Subcutaneous adipose tissue (tissue), 4 donors: ENCODE data around the gene LYPLAL1. TPM values are rescaled to one million over a fixed set of nuclear protein-coding genes. Genes with fewer than 3 reads are reported as not detected.

Experiments used
- total RNA-seq, 4 donors: library from RNA; depleted of rRNA; stranded (reverse); fragments of >200 nt; gene quantifications; one replicate each; pipeline ENCODE4 v1.1.0, GENCODE V29; 2016
- TF ChIP-seq, protein P1 (sequence below): fragments of 450-650 bp; IDR thresholded peaks from one replicate; pipeline ENCODE4 v1.5.1; 2016; ENCODE audit warnings: low read depth, mild to moderate bottlenecking, control low read depth, antibody characterized with exemption, moderate library complexity

The LYPLAL1 gene
- total RNA-seq, 4 donors from 2014 or later = 26.3 to 37.7 (median 31.4) TPM

DNA sequence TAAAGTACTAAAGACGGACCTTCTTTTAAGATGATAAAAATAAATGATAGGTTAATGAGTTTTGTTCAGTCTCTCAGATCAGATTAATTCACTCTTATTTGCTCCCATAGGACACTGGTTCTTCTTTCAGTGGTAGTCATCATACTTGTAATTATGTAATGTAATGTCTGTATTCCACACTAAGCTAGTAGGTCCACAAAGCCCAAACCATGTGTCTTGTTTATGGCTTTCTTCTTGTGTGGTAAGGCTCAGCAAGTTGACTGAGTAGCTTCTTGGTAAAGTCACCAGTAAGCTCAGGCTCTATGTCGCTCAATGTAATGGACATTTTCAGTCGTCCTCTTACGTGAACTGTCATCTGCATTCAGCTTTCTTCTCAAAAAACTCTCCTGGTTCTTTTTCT is 2.5 kb downstream of the LYPLAL1 start:
- TF ChIP-seq, protein P1, sequence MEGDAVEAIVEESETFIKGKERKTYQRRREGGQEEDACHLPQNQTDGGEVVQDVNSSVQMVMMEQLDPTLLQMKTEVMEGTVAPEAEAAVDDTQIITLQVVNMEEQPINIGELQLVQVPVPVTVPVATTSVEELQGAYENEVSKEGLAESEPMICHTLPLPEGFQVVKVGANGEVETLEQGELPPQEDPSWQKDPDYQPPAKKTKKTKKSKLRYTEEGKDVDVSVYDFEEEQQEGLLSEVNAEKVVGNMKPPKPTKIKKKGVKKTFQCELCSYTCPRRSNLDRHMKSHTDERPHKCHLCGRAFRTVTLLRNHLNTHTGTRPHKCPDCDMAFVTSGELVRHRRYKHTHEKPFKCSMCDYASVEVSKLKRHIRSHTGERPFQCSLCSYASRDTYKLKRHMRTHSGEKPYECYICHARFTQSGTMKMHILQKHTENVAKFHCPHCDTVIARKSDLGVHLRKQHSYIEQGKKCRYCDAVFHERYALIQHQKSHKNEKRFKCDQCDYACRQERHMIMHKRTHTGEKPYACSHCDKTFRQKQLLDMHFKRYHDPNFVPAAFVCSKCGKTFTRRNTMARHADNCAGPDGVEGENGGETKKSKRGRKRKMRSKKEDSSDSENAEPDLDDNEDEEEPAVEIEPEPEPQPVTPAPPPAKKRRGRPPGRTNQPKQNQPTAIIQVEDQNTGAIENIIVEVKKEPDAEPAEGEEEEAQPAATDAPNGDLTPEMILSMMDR = no peak

DNA sequence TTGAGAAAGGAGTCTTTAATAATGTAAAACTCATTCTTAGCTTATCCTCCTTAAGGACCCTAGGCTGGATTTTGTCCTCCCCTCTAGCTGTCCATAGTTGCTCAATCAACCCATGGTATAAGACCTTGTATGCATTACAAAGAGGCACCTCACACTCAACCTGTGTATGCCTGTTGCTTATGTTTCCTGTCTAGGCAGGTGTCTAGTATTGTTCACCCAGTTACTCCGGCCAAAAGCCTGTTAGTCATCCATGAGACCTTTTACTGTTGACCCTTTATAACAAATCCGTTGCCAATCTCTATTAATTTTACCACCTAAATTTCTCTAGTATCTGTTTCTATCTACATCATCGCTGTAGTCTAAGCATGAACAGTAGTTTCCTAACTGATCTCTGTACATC is 3.7 kb downstream of the LYPLAL1 start:
- TF ChIP-seq, protein P1 = no peak

DNA sequence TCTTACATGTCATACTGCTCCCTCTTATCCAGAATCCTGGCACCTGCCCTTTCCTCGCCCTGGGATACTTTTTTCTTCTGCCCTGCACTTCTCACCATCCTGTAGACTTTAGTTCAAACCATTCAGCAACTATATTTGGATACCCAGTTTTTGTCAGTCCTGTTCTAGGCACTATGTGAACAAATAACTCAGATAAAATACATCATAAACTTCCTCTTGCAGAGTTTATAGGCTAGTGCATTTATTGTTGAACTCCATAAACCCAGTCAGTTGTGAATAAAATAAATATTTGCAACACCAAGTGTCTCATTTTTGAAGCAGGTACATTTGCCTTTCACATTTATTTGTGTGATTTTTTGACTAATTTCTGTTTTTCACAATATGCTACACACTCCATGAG is 4.3 kb downstream of the LYPLAL1 start:
- TF ChIP-seq, protein P1 = no peak

DNA sequence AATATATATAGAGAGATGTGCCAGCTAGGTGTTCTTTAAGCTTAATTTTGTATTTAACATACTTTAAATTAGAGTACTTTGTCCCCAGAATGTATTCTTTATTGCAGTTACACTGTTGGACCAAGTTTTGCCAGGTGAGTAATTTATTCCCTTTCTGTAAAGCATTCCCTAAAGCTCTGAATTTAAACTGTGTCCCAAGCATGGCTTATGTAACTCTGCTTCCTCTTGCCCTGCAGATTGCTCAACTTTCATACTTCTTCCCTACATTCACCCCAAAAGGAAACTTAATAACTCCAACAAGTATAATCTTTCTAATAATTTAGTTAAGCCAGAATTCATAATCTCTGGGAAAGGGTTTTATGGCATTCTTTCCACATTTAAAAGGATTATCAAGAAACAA is 5.6 kb downstream of the LYPLAL1 start:
- TF ChIP-seq, protein P1 = no peak

DNA sequence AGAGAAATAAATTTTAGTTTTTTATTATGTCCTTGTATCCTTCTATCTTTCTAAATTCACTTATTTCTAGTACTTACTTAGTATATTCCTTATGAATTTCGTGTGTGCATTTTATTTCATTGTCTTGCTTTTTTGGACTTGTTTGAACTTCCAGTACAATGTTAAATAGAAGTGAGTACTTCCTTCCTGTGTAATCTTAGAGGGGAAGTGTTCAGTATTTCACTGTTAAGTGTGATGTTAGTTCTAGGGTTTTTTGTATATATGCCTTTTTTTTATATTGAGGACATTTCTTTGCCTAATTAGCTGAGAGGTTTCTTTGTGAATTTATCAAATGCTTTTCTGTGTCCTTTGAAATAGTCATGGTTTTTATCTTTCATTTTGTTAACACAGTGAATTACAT is 10.7 kb downstream of the LYPLAL1 start:
- TF ChIP-seq, protein P1 = no peak

DNA sequence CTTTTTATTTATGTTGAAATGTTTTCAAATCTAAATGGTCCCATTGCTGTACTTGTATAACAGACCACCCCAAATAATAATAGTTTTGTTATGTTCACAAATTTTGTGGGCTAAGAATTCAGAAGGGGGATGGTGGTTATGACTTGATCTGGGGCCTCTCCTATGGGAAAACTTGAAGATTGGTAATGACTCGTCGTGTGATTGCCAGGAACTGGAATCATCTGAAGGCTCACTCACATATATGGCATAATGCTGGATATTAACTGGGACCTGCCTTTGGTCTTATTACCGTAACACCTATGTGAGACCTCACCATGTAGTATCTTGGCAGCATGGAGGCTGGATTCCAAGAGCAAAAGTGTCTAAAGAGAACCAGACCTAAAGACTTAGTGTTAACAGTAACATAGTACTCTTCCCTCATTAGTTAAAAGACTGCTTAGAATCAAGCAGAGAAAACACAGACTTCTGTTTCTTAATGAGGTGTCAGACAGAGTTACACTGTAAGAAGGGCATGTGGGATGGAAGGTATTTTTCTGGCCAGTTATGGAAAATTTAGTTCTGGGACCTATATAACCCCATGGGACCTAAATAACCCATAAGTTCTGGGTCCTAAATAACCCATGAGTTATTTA is 11.9 kb downstream of the LYPLAL1 start:
- TF ChIP-seq, protein P1 = no peak

DNA sequence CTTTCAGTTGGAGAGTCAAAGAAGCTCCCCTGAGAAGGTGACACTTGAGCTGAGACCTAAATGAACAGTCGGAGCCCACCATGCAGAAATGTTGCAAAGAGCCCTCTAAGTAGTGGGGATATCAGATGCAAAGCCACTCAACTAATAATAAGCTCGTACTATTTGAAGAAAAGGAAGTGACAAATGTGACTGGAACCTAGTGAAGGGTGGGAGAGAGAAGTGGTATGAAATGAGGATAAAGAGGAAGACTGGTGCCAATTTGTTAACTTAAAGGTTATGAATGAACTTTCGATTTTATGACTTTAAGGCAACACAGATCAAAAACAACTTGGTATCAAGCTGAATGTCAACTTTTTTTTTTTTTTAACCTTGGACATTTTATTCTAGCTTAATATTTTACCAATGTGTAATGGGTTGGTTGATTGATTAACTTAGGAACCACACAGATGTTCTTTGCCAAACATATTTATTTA is 14.7 kb downstream of the LYPLAL1 start:
- TF ChIP-seq, protein P1 = no peak
